ENCODE results near the gene RAB40AL. TPM values are rescaled to one million over a fixed set of nuclear protein-coding genes. Genes with fewer than 3 reads are reported as not detected.
"Not testable (repeated sequence)": the region's sequence is repeated elsewhere in the genome, so short reads cannot be mapped to it uniquely, and the experiment has no call there.

Gene RAB40AL, protein sequence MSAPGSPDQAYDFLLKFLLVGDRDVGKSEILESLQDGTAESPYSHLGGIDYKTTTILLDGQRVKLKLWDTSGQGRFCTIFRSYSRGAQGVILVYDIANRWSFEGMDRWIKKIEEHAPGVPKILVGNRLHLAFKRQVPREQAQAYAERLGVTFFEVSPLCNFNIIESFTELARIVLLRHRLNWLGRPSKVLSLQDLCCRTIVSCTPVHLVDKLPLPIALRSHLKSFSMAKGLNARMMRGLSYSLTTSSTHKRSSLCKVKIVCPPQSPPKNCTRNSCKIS
- total RNA-seq (2022) (0.39 and 0.95 TPM in 2 replicates), Bru-seq, nascent RNA (percentile 61 among the genes with signal in this experiment), BruChase-seq, experiment 1, labeled RNA remaining after a 2-hour chase (percentile 61 among the genes with signal in this experiment), BruChase-seq, experiment 2, labeled RNA remaining after a 6-hour chase (percentile 58 among the genes with signal in this experiment)
- long read RNA-seq, result 0 reads

GRCh38 chrX:102936972-102937371, at the start of gene RAB40AL:
Gene RAB40AL, plus strand, starts transcription at chrX:102937272. Its CDS starts 47 bp downstream, at chrX:102937319.
- H3K36me3 ChIP-seq (ENCODE audit: control insufficient read depth, insufficient read depth, low read length); H3K4me3 ChIP-seq (ENCODE audit: low read depth, low read length); intact Hi-C loops (cut with micrococcal nuclease; ENCODE audit: unreplicated experiment); H3K4me1 ChIP-seq; H3K36me3 Mint-ChIP-seq (ENCODE audit: insufficient read depth, unreplicated experiment); H3K4me3 Mint-ChIP-seq (ENCODE audit: unreplicated experiment); BruUV-seq (replicated peaks); H3K9me3 ChIP-seq; H3K9me3 Mint-ChIP-seq (ENCODE audit: unreplicated experiment); H3K27ac Mint-ChIP-seq (ENCODE audit: unreplicated experiment); H3K27me3 ChIP-seq (replicated peaks; ENCODE audit: control insufficient read depth, insufficient read depth, low read length); DNase-seq; H3K4me1 Mint-ChIP-seq (ENCODE audit: low read depth, unreplicated experiment); POLR2A ChIA-PET; H3K27me3 Mint-ChIP-seq (ENCODE audit: insufficient read depth, unreplicated experiment); CTCF ChIA-PET: not testable (repeated sequence)

GRCh38 chrX:102887687-102888086, 49.4 kb upstream of the RAB40AL start:
- no peaks in the 10 kb centered on the region for H3K4me1 Mint-ChIP-seq (ENCODE audit: low read depth, unreplicated experiment)
- CTCF ChIA-PET, result no interaction called here
- TF ChIP-seq, protein P1, sequence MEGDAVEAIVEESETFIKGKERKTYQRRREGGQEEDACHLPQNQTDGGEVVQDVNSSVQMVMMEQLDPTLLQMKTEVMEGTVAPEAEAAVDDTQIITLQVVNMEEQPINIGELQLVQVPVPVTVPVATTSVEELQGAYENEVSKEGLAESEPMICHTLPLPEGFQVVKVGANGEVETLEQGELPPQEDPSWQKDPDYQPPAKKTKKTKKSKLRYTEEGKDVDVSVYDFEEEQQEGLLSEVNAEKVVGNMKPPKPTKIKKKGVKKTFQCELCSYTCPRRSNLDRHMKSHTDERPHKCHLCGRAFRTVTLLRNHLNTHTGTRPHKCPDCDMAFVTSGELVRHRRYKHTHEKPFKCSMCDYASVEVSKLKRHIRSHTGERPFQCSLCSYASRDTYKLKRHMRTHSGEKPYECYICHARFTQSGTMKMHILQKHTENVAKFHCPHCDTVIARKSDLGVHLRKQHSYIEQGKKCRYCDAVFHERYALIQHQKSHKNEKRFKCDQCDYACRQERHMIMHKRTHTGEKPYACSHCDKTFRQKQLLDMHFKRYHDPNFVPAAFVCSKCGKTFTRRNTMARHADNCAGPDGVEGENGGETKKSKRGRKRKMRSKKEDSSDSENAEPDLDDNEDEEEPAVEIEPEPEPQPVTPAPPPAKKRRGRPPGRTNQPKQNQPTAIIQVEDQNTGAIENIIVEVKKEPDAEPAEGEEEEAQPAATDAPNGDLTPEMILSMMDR (IDR thresholded peaks at IDR 0.05; ENCODE audit: insufficient read depth in 1 of 2, low read depth in 1 of 2, low read length in 1 of 2, severe bottlenecking in 1 of 2, unreplicated experiment in 1 of 2), result no peak
- Histone ChIP-seq H3K9me3 (no peaks in the 10 kb centered on the region), H3K27me3 (replicated peaks; ENCODE audit: control insufficient read depth, insufficient read depth, low read length) (no peaks in the 10 kb centered on the region), H3K4me3 (ENCODE audit: low read depth, low read length) (no peak overlapping the region), H3K36me3 (ENCODE audit: control insufficient read depth, insufficient read depth, low read length) (no peaks in the 10 kb centered on the region), H3K4me1 (no peaks in the 10 kb centered on the region)
- H3K27me3 Mint-ChIP-seq (ENCODE audit: insufficient read depth, unreplicated experiment), result no peaks in the 10 kb centered on the region
- no TSS peak for BruUV-seq (replicated peaks)
- POLR2A ChIA-PET, result no interaction called here
- intact Hi-C loops (cut with micrococcal nuclease; ENCODE audit: unreplicated experiment), result no loop called here
- no peak for DNase-seq
- no peak overlapping the region for H3K4me3 Mint-ChIP-seq (ENCODE audit: unreplicated experiment)
- H3K27ac Mint-ChIP-seq (ENCODE audit: unreplicated experiment), result no peak overlapping the region
- H3K9me3 Mint-ChIP-seq (ENCODE audit: unreplicated experiment), result no peaks in the 10 kb centered on the region
- H3K36me3 Mint-ChIP-seq (ENCODE audit: insufficient read depth, unreplicated experiment), result no peaks in the 10 kb centered on the region

GRCh38 chrX:102892103-102892502, 45.0 kb upstream of the RAB40AL start:
- Mint-ChIP-seq H3K36me3 (ENCODE audit: insufficient read depth, unreplicated experiment) (no peaks in the 10 kb centered on the region), H3K27me3 (ENCODE audit: insufficient read depth, unreplicated experiment) (no peaks in the 10 kb centered on the region), H3K27ac (ENCODE audit: unreplicated experiment) (no peak overlapping the region), H3K4me3 (ENCODE audit: unreplicated experiment) (no peak overlapping the region), H3K4me1 (ENCODE audit: low read depth, unreplicated experiment) (no peaks in the 10 kb centered on the region), H3K9me3 (ENCODE audit: unreplicated experiment) (no peaks in the 10 kb centered on the region)
- Histone ChIP-seq H3K4me3 (ENCODE audit: low read depth, low read length) (no peak overlapping the region), H3K4me1 (no peaks in the 10 kb centered on the region), H3K27me3 (replicated peaks; ENCODE audit: control insufficient read depth, insufficient read depth, low read length) (no peaks in the 10 kb centered on the region), H3K36me3 (ENCODE audit: control insufficient read depth, insufficient read depth, low read length) (no peaks in the 10 kb centered on the region), H3K9me3 (no peaks in the 10 kb centered on the region)
- ChIA-PET POLR2A (no interaction called here), CTCF (no interaction called here)
- no TSS peak for BruUV-seq (replicated peaks)
- DNase-seq, result no peak
- TF ChIP-seq, protein P1 (IDR thresholded peaks at IDR 0.05; ENCODE audit: insufficient read depth in 1 of 2, low read depth in 1 of 2, low read length in 1 of 2, severe bottlenecking in 1 of 2, unreplicated experiment in 1 of 2), result no peak
- intact Hi-C loops (cut with micrococcal nuclease; ENCODE audit: unreplicated experiment), result no loop called here

Measured in Caco-2 (cell line).